SU-DHL-6 (cell line): ENCODE measurements around the gene PPP6R2.

Experiments
- EZH2phosphoT487 ChIP-seq: fragments of 200-600 bp; sonication (generic), shearing (Covaris generic); conservative IDR thresholded peaks from 2 replicates; pipeline ENCODE4 v1.6.1; 2018; ENCODE audit warnings: mild to moderate bottlenecking, antibody characterized with exemption, low read length, moderate library complexity, mixed read lengths
- TF ChIP-seq, protein P1 (sequence below): fragments of 200-600 bp; sonication (generic); IDR thresholded peaks from one replicate; pipeline ENCODE4 v1.5.1; 2017; ENCODE audit warnings: antibody characterized with exemption, mild to moderate bottlenecking, low read length, moderate library complexity; ENCODE audit not compliant: insufficient read depth, poor library complexity, severe bottlenecking

DNA sequence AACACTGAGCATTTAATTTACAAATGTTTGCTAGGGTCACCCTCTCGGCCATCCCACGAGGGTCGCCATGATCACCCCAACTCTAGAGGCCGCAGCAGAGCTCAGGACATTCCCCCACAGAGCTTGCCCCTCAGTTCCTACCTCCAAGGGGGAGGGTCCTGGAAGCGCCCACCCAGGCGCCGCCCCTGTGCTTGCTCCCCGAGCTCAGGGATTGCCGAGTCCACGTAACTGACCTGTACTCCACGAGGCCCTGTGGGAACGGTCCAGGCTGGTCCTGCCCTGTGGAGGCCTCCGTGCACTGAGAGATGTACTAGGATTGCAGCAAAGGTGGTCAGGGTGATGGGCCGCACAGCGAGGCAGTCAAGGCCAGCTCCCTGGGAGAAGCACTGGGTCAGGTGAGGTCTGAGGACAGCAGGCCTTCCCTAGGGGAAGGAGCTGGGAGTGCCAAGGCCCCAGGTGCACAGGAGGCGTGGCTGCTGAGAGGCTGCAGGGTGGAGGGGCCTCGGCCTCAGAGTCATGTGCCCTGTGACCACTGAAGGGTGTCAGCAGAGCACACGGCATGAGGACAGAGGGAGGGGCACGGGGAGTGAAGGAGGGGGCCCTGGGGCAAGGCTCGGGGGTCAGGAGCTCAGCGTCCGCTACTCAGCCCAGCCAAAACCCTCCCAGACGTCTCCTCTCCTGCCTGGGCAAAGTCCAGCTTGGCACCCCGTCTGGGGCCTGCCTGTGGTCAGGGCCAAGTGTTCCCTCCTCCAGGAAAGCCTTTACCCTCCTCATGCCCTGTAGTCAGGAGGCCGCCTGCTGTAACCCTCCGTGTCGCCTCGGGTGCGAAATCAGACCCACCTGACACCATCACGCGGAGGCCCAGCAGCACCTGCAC, 141.1 kb downstream of the PPP6R2 start:
- TF ChIP-seq, protein P1, sequence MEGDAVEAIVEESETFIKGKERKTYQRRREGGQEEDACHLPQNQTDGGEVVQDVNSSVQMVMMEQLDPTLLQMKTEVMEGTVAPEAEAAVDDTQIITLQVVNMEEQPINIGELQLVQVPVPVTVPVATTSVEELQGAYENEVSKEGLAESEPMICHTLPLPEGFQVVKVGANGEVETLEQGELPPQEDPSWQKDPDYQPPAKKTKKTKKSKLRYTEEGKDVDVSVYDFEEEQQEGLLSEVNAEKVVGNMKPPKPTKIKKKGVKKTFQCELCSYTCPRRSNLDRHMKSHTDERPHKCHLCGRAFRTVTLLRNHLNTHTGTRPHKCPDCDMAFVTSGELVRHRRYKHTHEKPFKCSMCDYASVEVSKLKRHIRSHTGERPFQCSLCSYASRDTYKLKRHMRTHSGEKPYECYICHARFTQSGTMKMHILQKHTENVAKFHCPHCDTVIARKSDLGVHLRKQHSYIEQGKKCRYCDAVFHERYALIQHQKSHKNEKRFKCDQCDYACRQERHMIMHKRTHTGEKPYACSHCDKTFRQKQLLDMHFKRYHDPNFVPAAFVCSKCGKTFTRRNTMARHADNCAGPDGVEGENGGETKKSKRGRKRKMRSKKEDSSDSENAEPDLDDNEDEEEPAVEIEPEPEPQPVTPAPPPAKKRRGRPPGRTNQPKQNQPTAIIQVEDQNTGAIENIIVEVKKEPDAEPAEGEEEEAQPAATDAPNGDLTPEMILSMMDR, result no peak
- TF ChIP-seq EZH2phosphoT487, result no peak
